Stimulated activated CD4-positive, alpha-beta T cell treated with anti-CD3 and anti-CD28 coated beads, TNF-alpha, amount 100 ng/mL, for 24 hours (primary cell): ENCODE results near the gene ALK.
"Not testable (repeated sequence)": the region's sequence is repeated elsewhere in the genome, so short reads cannot be mapped to it uniquely, and the experiment has no call there.

Experiments
- DNase-seq, 3 experiments: peaks; one replicate each; pipeline ENCODE4 v3.0.0-alpha.2; 2020; ENCODE audit warnings: low read depth in 3 of 3

The ALK gene

GRCh38 chr2:29755829-29756228 is 165.6 kb downstream of the ALK start:
- DNase-seq: no peak

GRCh38 chr2:29755233-29755632 is 166.2 kb downstream of the ALK start:
- no peak for DNase-seq

- no peak for DNase-seq
These were observed 167.5 kb downstream of the ALK start for GRCh38 chr2:29753671-29754444.

- no peak for DNase-seq
These were observed 170.0 kb downstream of the ALK start for GRCh38 chr2:29751390-29751789.

GRCh38 chr2:29750463-29750862 is 170.9 kb downstream of the ALK start:
- DNase-seq: not testable (repeated sequence)

GRCh38 chr2:29749843-29750242 is 171.5 kb downstream of the ALK start:
- no peak for DNase-seq

- no peak for DNase-seq
These were observed 172.3 kb downstream of the ALK start for GRCh38 chr2:29749041-29749440.

- DNase-seq: no peak
These were observed 173.5 kb downstream of the ALK start for GRCh38 chr2:29747786-29748470.

- DNase-seq: no peak
These were observed 176.4 kb downstream of the ALK start for GRCh38 chr2:29744976-29745375.

GRCh38 chr2:29743516-29743915 is 177.9 kb downstream of the ALK start:
- DNase-seq: no peak

- DNase-seq: no peak
These were observed 178.7 kb downstream of the ALK start for GRCh38 chr2:29742656-29743055.

- DNase-seq: no peak
These were observed 180.3 kb downstream of the ALK start for GRCh38 chr2:29741132-29741531.

- no peak for DNase-seq
These were observed 187.4 kb downstream of the ALK start for GRCh38 chr2:29733965-29734364.

GRCh38 chr2:29733213-29733612 is 188.2 kb downstream of the ALK start:
- no peak for DNase-seq

GRCh38 chr2:29731948-29732347 is 189.4 kb downstream of the ALK start:
- no peak for DNase-seq

- DNase-seq: no peak
These were observed 191.5 kb downstream of the ALK start for GRCh38 chr2:29729932-29730331.

- no peak for DNase-seq
These were observed 192.0 kb downstream of the ALK start for GRCh38 chr2:29729401-29729800.

- no peak for DNase-seq
These were observed 194.4 kb downstream of the ALK start for GRCh38 chr2:29726976-29727375.

GRCh38 chr2:29725610-29726009 is 195.8 kb downstream of the ALK start:
- no peak for DNase-seq

GRCh38 chr2:29724282-29724681 is 197.1 kb downstream of the ALK start:
- no peak for DNase-seq

GRCh38 chr2:29723255-29724001 is 198.0 kb downstream of the ALK start:
- DNase-seq: no peak

- DNase-seq: no peak
These were observed 201.7 kb downstream of the ALK start for GRCh38 chr2:29719639-29720038.
